SJSA1 (cell line): ENCODE measurements around the gene SLC25A13. TPM values are rescaled to one million over a fixed set of nuclear protein-coding genes. Genes with fewer than 3 reads are reported as not detected.
"Not testable (repeated sequence)": the region's sequence is repeated elsewhere in the genome, so short reads cannot be mapped to it uniquely, and the experiment has no call there.

Experiments
- DNase-seq, 2 experiments: peaks; one replicate each; pipeline ENCODE4 v3.0.0-alpha.2; 2015 to 2020; ENCODE audit warnings: low spot score in 2 of 2, low read depth in 1 of 2
- H3K27ac ChIP-seq: fragments of 250-450 bp; sonication (Bioruptor Pico); 2 replicates; pipeline ENCODE4 v1.5.1; 2020; ENCODE audit warnings: mild to moderate bottlenecking, moderate library complexity
- H3K27me3 ChIP-seq: fragments of 250-450 bp; sonication (Bioruptor Pico); replicated peaks from 2 replicates; pipeline ENCODE4 v1.5.1; 2020; ENCODE audit warnings: mild to moderate bottlenecking, moderate library complexity
- H3K36me3 ChIP-seq: fragments of 250-450 bp; sonication (Bioruptor Pico); 2 replicates; pipeline ENCODE4 v1.5.1; 2020; ENCODE audit warnings: mild to moderate bottlenecking
- H3K4me1 ChIP-seq: fragments of 250-450 bp; sonication (Bioruptor Pico); replicated peaks from 2 replicates; pipeline ENCODE4 v1.6.1; 2021; ENCODE audit warnings: mild to moderate bottlenecking
- H3K4me3 ChIP-seq: fragments of 250-450 bp; sonication (Bioruptor Pico); 2 replicates; pipeline ENCODE4 v1.5.1; 2020; ENCODE audit warnings: mild to moderate bottlenecking
- H3K9me3 ChIP-seq: fragments of 250-450 bp; sonication (Bioruptor Pico); replicated peaks from 2 replicates; pipeline ENCODE4 v1.5.1; 2020; ENCODE audit warnings: mild to moderate bottlenecking
- total RNA-seq: library from RNA; depleted of rRNA; stranded (reverse); fragments of >200 nt; shearing (Covaris generic); gene quantifications from 2 replicates; pipeline ENCODE4 v1.2.3, GENCODE V29; 2014

The SLC25A13 gene
- total RNA-seq, 1 experiment from 2014 or later = 78.1 TPM

DNA sequence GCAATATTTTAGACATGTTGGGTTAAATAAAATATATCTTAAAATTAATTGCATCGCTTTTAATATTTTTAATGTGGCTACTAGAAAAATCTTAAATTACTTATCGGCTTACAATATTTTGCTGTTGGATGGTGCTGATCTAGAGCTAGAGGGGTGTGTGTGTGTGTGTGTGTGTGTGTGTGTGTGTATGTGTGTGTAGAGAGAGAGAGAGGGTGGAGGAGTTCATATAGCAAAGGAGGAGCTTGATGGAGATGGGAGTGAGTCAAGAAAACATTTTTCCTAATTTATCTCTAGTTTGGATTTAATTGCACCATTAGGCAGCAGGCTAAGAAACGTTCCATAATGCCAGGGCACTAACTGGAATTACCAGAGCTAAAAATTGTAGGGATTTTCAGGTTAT, 10.4 kb upstream of the SLC25A13 start:
- no peaks in the 10 kb centered on the region for H3K27me3 ChIP-seq
- H3K4me3 ChIP-seq = no peak overlapping the region
- H3K27ac ChIP-seq = no peak overlapping the region
- DNase-seq = no peak
- H3K4me1 ChIP-seq = no peaks in the 10 kb centered on the region
- no peaks in the 10 kb centered on the region for H3K36me3 ChIP-seq
- no peaks in the 10 kb centered on the region for H3K9me3 ChIP-seq

DNA sequence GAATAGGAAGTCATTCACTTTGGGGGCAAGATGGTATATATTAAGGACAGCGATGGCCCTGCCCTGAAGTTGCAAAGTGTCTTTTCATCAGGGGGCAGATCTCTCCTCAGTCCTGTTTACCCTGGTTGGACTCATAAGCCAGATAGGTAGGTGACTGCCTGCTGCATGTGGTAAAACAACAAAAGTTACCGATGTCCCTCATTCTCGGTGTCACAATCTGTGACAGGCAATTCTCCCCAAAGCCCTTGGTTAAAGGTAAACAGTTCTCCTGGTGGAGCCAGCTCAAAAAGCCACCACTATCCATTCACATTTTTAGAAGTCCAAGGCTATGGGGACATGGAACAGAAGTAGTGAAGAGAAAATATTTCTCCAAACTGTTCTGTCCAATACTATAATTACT, 9.9 kb upstream of the SLC25A13 start:
- DNase-seq = no peak
- Histone ChIP-seq H3K27me3 (no peaks in the 10 kb centered on the region), H3K9me3 (no peaks in the 10 kb centered on the region), H3K4me1 (no peaks in the 10 kb centered on the region), H3K36me3 (no peaks in the 10 kb centered on the region), H3K4me3 (no peak overlapping the region), H3K27ac (no peak overlapping the region)

- H3K36me3 ChIP-seq = no peaks in the 10 kb centered on the region
Measured at GRCh38 chr7:96331233-96331632, 9.3 kb upstream of the SLC25A13 start.

GRCh38 chr7:96330193-96330592, 8.3 kb upstream of the SLC25A13 start:
- no peak overlapping the region for H3K27ac ChIP-seq
- no peaks in the 10 kb centered on the region for H3K27me3 ChIP-seq
- no peaks in the 10 kb centered on the region for H3K36me3 ChIP-seq
- no peak overlapping the region for H3K4me3 ChIP-seq
- no peaks in the 10 kb centered on the region for H3K4me1 ChIP-seq
- no peaks in the 10 kb centered on the region for H3K9me3 ChIP-seq
- no peak for DNase-seq

More at GRCh38 chr7:96331233-96331632, 9.3 kb upstream of the SLC25A13 start:
- H3K27me3 ChIP-seq = no peaks in the 10 kb centered on the region
- H3K4me3 ChIP-seq = no peak overlapping the region
- no peak overlapping the region for H3K27ac ChIP-seq
- no peaks in the 10 kb centered on the region for H3K4me1 ChIP-seq
- no peak for DNase-seq
- no peaks in the 10 kb centered on the region for H3K9me3 ChIP-seq

- Histone ChIP-seq H3K27ac (no peak overlapping the region), H3K4me3 (no peak overlapping the region), H3K36me3 (no peaks in the 10 kb centered on the region), H3K9me3 (no peaks in the 10 kb centered on the region), H3K4me1 (no peaks in the 10 kb centered on the region), H3K27me3 (no peaks in the 10 kb centered on the region)
- DNase-seq = no peak
Measured at GRCh38 chr7:96329241-96329640, 7.3 kb upstream of the SLC25A13 start.

- Histone ChIP-seq H3K4me1 (no peaks in the 10 kb centered on the region), H3K27me3 (no peaks in the 10 kb centered on the region), H3K9me3 (no peaks in the 10 kb centered on the region), H3K27ac (no peak overlapping the region), H3K4me3 (no peak overlapping the region), H3K36me3 (no peaks in the 10 kb centered on the region)
- DNase-seq = no peak
Measured at GRCh38 chr7:96328016-96328415, 6.1 kb upstream of the SLC25A13 start.

DNA sequence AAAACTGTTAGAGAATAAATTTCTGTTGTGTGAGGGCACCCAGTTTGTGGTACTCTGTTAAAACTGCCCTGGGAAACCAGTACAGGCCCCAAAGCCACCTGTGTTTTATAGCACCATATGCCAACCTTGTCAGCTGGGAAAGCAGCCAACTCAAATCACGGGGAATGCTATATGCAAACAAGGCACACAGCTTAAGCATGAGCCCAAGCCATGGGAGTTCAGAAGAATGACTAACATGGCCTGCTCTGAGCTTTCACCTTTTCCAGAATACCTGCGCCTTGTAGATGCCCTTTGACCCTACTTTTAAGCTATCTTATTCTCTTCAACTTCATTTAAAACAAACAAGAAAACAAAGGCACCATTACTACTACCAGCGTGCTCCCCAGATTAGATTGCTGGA, 5.5 kb upstream of the SLC25A13 start:
- Histone ChIP-seq H3K9me3 (no peaks in the 10 kb centered on the region), H3K27ac (no peak overlapping the region), H3K36me3 (no peaks in the 10 kb centered on the region), H3K4me3 (no peak overlapping the region), H3K4me1 (peaks cover under 1% of the 10 kb centered on the region; the same call in 1 of the 2 replicates), H3K27me3 (no peaks in the 10 kb centered on the region)
- no peak for DNase-seq

DNA sequence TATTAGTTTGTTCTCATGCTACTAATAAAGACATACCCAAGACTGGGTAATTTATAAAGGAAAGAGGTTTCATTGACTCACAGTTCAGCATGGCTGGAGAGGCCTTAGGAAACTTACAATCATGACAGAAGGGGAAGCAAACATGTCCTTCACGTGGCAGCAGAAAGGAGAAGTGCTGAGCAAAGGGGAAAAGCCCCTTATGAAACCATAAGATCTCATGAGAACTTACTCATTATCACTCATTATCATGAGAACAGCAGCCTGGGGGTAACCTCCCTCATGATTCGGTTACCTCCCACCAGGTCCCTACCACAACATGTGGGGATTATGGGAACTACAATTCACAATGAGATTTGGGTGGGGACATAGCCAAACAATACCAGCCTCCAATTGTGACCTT, 4.9 kb upstream of the SLC25A13 start:
- H3K4me3 ChIP-seq, H3K4me1 ChIP-seq, DNase-seq: not testable (repeated sequence)

DNA sequence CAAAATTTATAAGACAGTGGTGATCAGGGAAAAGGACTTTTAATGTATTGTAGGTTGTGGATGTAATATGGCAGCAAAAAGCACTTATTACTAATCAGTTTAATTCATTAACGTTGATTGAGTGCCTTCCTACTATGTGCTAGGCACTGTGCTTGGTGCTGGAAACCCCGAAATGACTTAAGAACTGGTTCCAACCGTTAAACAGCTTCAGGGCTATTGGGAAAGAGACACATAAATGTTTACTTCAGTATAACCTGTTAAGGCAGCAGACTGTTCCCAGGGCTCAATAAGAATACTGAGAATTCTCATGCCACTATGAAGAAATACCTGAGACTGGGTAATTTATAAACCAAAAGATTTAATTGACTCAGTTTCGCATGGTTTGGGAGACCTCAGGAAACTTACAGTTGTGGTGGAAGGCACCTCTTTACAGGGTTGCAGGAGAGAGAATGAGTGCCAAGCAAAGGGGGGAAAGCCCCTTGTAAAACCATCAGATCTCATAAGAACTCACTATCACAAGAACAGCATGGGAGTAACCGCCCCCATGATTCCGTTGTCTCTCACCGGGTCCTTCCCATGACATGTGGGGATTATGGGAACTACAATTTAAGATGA, 1.1 kb upstream of the SLC25A13 start:
- H3K27ac ChIP-seq = no peak overlapping the region
- H3K36me3 ChIP-seq = peaks cover 9% of the 10 kb centered on the region
- no peaks in the 10 kb centered on the region for H3K27me3 ChIP-seq
- H3K9me3 ChIP-seq = no peaks in the 10 kb centered on the region
- H3K4me3 ChIP-seq = no peak overlapping the region
- H3K4me1 ChIP-seq = peaks cover 11% of the 10 kb centered on the region
- DNase-seq = no peak

More for the DNA sequence above, 4.9 kb upstream of the SLC25A13 start:
- not testable (repeated sequence) for H3K27me3 ChIP-seq, H3K9me3 ChIP-seq, H3K27ac ChIP-seq, H3K36me3 ChIP-seq

GRCh38 chr7:96322373-96322695, 436 bp upstream of the SLC25A13 start:
- no peak for DNase-seq
- Histone ChIP-seq H3K27ac (no peak overlapping the region), H3K4me1 (peaks cover 11% of the 10 kb centered on the region), H3K4me3 (peak overlapping the region; percentile 77), H3K9me3 (no peaks in the 10 kb centered on the region), H3K36me3 (peaks cover 10% of the 10 kb centered on the region), H3K27me3 (no peaks in the 10 kb centered on the region)

DNA sequence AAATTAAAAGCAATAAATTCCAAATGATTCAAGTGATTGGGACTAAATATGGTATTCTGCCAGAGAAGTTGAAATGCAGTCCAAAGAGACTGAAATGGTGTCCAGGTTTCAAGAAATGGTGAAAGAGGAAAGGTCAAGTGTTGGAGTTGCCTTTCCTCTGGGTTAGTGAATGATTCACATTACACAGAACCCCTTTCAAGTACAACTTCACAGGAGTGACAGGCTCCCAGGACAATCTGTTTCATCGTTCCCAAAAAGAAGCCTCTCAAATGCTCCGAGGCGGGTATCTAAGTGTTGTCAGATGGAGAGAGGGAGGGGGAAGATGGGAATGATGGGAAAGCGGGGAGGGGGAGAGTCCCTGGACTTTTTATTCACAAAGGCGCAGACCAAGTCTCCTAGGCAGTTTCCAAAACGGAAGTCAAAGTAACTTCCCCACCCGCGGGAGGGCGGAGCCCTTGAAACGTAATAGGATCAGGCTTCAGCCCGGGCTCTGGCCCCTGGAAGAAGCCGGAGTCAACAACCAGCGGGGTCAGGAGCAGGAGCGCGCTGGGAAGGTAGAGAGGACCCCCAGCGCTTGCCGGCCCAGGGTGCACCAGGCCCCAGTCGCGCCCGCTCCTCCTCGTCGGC, 754 bp downstream of the SLC25A13 start:
- H3K9me3 ChIP-seq = no peaks in the 10 kb centered on the region
- peaks cover 10% of the 10 kb centered on the region for H3K36me3 ChIP-seq
- peak; percentile 77 to 84 for DNase-seq
- peak overlapping the region; percentile 77 for H3K4me3 ChIP-seq
- H3K27me3 ChIP-seq = no peaks in the 10 kb centered on the region
- peaks cover 11% of the 10 kb centered on the region for H3K4me1 ChIP-seq
- H3K27ac ChIP-seq = peak overlapping the region; percentile 70

GRCh38 chr7:96320442-96320841, 1.5 kb downstream of the SLC25A13 start:
- no peaks in the 10 kb centered on the region for H3K9me3 ChIP-seq
- no peak for DNase-seq
- peaks cover 10% of the 10 kb centered on the region for H3K36me3 ChIP-seq
- no peaks in the 10 kb centered on the region for H3K27me3 ChIP-seq
- no peak overlapping the region for H3K4me3 ChIP-seq
- H3K4me1 ChIP-seq = peaks cover 11% of the 10 kb centered on the region
- no peak overlapping the region for H3K27ac ChIP-seq

DNA sequence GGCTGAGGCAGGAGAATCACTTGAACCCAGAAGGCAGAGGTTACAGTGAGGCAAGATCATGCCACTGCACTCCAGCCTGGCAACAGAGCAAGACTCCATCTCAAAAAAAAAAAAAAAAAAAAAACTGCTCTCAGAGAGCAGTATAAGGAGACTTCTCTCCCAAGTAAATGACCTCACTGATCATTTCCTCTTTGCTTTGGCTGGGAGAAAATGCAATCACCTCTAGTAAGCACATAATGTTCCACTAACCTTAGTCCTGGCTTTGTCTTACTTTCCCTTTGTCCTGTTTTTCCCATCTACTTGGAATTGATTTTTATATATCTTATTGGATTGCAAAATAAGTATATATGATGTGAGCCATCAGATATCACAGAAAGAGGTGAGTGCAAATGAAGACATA, 2.5 kb downstream of the SLC25A13 start:
- peaks cover 11% of the 10 kb centered on the region for H3K4me1 ChIP-seq
- no peaks in the 10 kb centered on the region for H3K27me3 ChIP-seq
- H3K36me3 ChIP-seq = peaks cover 10% of the 10 kb centered on the region
- no peak overlapping the region for H3K27ac ChIP-seq
- no peak for DNase-seq
- H3K4me3 ChIP-seq = no peak overlapping the region
- no peaks in the 10 kb centered on the region for H3K9me3 ChIP-seq

DNA sequence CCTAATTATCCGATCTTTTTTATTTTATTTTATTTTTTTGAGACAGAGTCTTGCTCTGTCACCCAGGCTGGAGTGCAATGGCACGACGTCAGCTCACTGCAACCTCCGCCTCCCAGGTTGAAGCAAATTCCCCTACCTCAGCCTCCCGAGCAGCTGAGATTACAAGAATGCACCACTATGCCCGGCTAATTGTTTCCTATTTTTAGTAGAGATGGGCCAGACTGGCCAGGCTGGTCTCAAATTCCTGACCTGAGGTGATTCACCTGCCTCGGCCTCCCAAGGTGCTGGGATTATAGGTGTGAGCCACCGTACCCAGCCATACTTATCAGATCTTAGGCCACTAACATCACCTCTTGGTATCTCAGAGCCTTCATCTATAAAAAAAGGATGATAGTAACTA, 4.9 kb downstream of the SLC25A13 start:
- DNase-seq = no peak
- Histone ChIP-seq H3K27me3 (no peaks in the 10 kb centered on the region), H3K4me1 (peaks cover 6% of the 10 kb centered on the region; the same call in 1 of the 2 replicates), H3K4me3 (no peak overlapping the region), H3K36me3 (peaks cover 10% of the 10 kb centered on the region), H3K27ac (no peak overlapping the region), H3K9me3 (no peaks in the 10 kb centered on the region)

DNA sequence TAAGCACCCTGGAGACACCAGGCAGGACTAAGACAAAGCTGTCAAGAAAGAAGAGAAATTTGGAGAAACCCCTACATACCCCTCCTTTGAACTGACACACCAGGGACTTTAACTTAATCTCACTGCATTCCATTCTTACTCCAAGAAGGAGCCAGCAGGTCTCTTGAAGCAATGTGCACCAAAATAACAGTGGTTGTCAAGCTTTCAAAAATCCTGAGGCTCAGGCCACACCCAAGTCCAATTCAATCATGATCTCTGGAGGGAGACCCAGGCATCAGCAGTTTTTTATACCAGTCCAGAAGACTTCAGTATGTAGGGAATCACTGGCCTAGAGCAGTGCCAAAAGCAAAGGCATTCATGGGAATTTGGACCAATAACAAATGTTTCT, 6.8 kb downstream of the SLC25A13 start:
- DNase-seq = no peak
- Histone ChIP-seq H3K4me1 (no peaks in the 10 kb centered on the region), H3K27ac (no peak overlapping the region), H3K36me3 (0 out of 2 replicates have a peak, but pooled peaks cover 4% of the 10 kb centered on the region), H3K4me3 (no peak overlapping the region), H3K9me3 (no peaks in the 10 kb centered on the region), H3K27me3 (no peaks in the 10 kb centered on the region)
